ENCODE results near the gene LRP2.

GRCh38 chr2:169260246-169260645 is 102.1 kb downstream of the LRP2 start:
- TF ChIP-seq CTCF (IDR thresholded peaks at IDR 0.05) (peak in 1 of 6 experiments; percentile 14), POLR2A (IDR thresholded peaks at IDR 0.05) (no peak)

Measured in thyroid gland (tissue), 4 donors.